ENCODE measurements around the gene OLFM3. TPM values are rescaled to one million over a fixed set of nuclear protein-coding genes. Genes with fewer than 3 reads are reported as not detected.

The OLFM3 gene
- total and polyA plus RNA-seq, 2 experiments from 2014 or later: 0.21 to 0.31 TPM

DNA sequence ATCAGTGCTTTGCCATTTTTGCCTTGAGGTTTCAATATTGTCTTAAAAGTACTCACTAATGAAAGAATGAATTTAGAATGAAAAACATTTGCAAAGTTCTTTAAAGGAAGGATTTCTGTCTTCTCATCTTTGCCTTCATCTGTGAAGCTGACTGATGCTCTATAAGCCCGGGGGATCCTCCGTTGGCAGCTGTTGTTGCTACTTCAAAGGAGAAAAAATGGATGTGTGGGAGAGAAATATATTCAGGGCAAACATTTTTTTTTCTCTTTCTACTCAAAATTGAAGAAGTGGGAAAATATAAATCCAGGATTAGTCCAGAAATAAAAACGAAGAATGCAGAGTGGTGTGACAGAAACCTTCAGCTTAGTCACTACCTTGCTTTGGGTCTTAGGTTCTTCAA is 142.5 kb downstream of the OLFM3 start (continued):
- TF ChIP-seq, protein P1, sequence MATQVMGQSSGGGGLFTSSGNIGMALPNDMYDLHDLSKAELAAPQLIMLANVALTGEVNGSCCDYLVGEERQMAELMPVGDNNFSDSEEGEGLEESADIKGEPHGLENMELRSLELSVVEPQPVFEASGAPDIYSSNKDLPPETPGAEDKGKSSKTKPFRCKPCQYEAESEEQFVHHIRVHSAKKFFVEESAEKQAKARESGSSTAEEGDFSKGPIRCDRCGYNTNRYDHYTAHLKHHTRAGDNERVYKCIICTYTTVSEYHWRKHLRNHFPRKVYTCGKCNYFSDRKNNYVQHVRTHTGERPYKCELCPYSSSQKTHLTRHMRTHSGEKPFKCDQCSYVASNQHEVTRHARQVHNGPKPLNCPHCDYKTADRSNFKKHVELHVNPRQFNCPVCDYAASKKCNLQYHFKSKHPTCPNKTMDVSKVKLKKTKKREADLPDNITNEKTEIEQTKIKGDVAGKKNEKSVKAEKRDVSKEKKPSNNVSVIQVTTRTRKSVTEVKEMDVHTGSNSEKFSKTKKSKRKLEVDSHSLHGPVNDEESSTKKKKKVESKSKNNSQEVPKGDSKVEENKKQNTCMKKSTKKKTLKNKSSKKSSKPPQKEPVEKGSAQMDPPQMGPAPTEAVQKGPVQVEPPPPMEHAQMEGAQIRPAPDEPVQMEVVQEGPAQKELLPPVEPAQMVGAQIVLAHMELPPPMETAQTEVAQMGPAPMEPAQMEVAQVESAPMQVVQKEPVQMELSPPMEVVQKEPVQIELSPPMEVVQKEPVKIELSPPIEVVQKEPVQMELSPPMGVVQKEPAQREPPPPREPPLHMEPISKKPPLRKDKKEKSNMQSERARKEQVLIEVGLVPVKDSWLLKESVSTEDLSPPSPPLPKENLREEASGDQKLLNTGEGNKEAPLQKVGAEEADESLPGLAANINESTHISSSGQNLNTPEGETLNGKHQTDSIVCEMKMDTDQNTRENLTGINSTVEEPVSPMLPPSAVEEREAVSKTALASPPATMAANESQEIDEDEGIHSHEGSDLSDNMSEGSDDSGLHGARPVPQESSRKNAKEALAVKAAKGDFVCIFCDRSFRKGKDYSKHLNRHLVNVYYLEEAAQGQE (IDR thresholded peaks at IDR 0.05; ENCODE audit: unreplicated experiment): no peak
- TF ChIP-seq STAT1 (IDR thresholded peaks at IDR 0.05; ENCODE audit: unreplicated experiment): no peak
- TF ChIP-seq JUNB (IDR thresholded peaks at IDR 0.05; ENCODE audit: unreplicated experiment): no peak
- no peak for TF ChIP-seq ZNF331 (CRISPR knock-in tag; IDR thresholded peaks at IDR 0.05; ENCODE audit: low read depth)
- TF ChIP-seq, protein P2, sequence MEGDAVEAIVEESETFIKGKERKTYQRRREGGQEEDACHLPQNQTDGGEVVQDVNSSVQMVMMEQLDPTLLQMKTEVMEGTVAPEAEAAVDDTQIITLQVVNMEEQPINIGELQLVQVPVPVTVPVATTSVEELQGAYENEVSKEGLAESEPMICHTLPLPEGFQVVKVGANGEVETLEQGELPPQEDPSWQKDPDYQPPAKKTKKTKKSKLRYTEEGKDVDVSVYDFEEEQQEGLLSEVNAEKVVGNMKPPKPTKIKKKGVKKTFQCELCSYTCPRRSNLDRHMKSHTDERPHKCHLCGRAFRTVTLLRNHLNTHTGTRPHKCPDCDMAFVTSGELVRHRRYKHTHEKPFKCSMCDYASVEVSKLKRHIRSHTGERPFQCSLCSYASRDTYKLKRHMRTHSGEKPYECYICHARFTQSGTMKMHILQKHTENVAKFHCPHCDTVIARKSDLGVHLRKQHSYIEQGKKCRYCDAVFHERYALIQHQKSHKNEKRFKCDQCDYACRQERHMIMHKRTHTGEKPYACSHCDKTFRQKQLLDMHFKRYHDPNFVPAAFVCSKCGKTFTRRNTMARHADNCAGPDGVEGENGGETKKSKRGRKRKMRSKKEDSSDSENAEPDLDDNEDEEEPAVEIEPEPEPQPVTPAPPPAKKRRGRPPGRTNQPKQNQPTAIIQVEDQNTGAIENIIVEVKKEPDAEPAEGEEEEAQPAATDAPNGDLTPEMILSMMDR (conservative IDR thresholded peaks at IDR 0.05; ENCODE audit: low read depth in 2 of 2): no peak

DNA sequence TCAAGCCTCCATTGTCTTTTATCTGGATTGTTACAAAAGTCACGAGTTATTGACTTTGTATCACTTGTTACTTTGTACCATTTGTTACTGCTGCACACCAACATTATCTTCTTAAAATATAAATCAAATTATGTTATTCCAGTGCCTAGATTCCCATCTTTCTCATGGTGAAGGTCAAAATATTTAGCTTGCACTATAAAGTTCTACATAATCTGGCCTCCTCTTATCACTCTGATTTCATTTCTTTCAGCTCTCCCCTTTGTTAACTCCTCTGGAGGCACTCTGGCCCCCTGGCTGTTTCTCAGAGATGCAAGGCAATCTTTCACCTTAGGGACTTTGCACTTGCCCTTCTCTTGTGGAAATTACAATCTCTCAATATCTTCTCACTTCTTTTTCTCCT is 143.8 kb downstream of the OLFM3 start:
- no peaks in the 10 kb centered on the region for H3K36me3 Mint-ChIP-seq (ENCODE audit: low read depth)
- no peaks in the 10 kb centered on the region for H3K79me2 ChIP-seq (replicated peaks; ENCODE audit: insufficient read depth)
- no peaks in the 10 kb centered on the region for H3K36me3 ChIP-seq (ENCODE audit: insufficient read depth)
- H3K27me3 ChIP-seq (ENCODE audit: insufficient read depth): no peaks in the 10 kb centered on the region
- no peaks in the 10 kb centered on the region for H3K9me3 Mint-ChIP-seq
- H3K27ac Mint-ChIP-seq: no peak overlapping the region
- ATAC-seq (no peak), DNase-seq (ENCODE audit: low spot score) (no peak)
- no peaks in the 10 kb centered on the region for H3K27me3 Mint-ChIP-seq (ENCODE audit: insufficient read depth, low read depth, poor library complexity)
- H3K4me2 ChIP-seq: no peak overlapping the region
- no peak overlapping the region for H3K4me3 Mint-ChIP-seq
- no peaks in the 10 kb centered on the region for H3K9me2 ChIP-seq (ENCODE audit: insufficient read depth)
- H3K27ac ChIP-seq (ENCODE audit: low read depth): no peak overlapping the region
- H2AFZ ChIP-seq: no peak overlapping the region
- H3K4me3 ChIP-seq: no peak overlapping the region
- no peaks in the 10 kb centered on the region for H4K20me1 ChIP-seq (replicated peaks; ENCODE audit: insufficient read depth)
- no peaks in the 10 kb centered on the region; the same call in 1 of the 2 replicates for H3K4me1 ChIP-seq (ENCODE audit: insufficient read depth)
- no peaks in the 10 kb centered on the region for H3F3A ChIP-seq (replicated peaks; ENCODE audit: low read depth)
- H3K4me1 Mint-ChIP-seq: peaks cover 16% of the 10 kb centered on the region; the same call in 2 of the 3 replicates
- TF ChIP-seq NANOG (IDR thresholded peaks at IDR 0.05; ENCODE audit: borderline replicate concordance): no peak
- no peak for TF ChIP-seq JUNB (IDR thresholded peaks at IDR 0.05; ENCODE audit: unreplicated experiment)
- no peak for TF ChIP-seq POLR2AphosphoS5 (IDR thresholded peaks at IDR 0.05; ENCODE audit: low read depth)
- TF ChIP-seq, protein P3, sequence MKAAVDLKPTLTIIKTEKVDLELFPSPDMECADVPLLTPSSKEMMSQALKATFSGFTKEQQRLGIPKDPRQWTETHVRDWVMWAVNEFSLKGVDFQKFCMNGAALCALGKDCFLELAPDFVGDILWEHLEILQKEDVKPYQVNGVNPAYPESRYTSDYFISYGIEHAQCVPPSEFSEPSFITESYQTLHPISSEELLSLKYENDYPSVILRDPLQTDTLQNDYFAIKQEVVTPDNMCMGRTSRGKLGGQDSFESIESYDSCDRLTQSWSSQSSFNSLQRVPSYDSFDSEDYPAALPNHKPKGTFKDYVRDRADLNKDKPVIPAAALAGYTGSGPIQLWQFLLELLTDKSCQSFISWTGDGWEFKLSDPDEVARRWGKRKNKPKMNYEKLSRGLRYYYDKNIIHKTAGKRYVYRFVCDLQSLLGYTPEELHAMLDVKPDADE (IDR thresholded peaks at IDR 0.05): no peak
- TF ChIP-seq, protein P1 (IDR thresholded peaks at IDR 0.05; ENCODE audit: unreplicated experiment): no peak
- TF ChIP-seq, protein P2 (conservative IDR thresholded peaks at IDR 0.05; ENCODE audit: low read depth in 2 of 2): no peak
- TF ChIP-seq EZH2 (IDR thresholded peaks at IDR 0.05; ENCODE audit: low read depth, unreplicated experiment): no peak
- no peak for TF ChIP-seq STAT1 (IDR thresholded peaks at IDR 0.05; ENCODE audit: unreplicated experiment)
- TF ChIP-seq ZNF114 (CRISPR knock-in tag; IDR thresholded peaks at IDR 0.05): no peak
- TF ChIP-seq EZH2phosphoT487 (IDR thresholded peaks at IDR 0.05; ENCODE audit: unreplicated experiment): no peak
- TF ChIP-seq ZNF331 (CRISPR knock-in tag; IDR thresholded peaks at IDR 0.05; ENCODE audit: low read depth): no peak
